GM19455 (cell line): ENCODE measurements around the gene CAPN3.
A peak's percentile ranks its signal among the peaks of the same experiment; 100 is the strongest.

Experiments used
- ATAC-seq: cut with Tn5 transposase; IDR thresholded peaks from one replicate; pipeline ENCODE4 v1.9.1; 2021; ENCODE audit not compliant: unreplicated experiment

Gene CAPN3

GRCh38 chr15:42449770-42450424, 90.6 kb downstream of the CAPN3 start:
- no peak for ATAC-seq

DNA sequence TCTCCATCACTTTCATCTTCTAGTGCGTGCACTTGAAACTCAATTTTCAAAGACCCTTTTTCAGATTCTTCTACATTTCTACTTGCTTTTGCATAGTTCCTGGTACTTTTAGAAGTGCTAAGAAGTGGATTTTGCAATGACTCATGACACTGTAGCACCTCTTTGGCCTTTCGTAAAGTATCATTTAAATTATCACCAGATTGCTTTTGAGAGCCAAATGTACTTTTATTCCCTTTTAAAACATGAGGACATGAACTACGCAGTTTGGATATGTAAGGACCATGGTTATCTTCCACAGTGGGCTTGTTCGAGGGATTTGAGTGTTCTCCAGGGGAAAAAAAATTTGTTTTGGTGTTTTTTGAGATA, 91.1 kb downstream of the CAPN3 start:
- ATAC-seq: no peak

DNA sequence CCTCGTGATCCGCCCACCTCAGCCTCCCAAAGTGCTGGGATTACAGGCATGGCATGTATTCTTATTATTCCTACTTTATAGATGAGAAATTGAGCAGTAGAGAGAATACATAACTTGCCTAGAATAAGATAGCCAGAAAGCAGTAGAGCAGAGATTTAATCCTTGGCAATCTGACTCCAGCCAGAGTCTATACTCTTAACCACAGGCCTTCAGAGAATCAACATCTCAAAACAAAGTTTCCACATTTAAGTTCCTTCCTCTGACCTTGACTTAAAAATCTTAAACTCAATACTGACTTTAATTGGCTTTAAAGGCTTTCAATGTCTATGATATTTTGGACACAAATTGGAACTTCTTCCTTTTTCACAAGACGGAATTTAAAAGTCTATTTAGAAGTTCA, 94.5 kb downstream of the CAPN3 start:
- no peak for ATAC-seq

GRCh38 chr15:42456531-42456930, 97.2 kb downstream of the CAPN3 start:
- ATAC-seq: no peak

DNA sequence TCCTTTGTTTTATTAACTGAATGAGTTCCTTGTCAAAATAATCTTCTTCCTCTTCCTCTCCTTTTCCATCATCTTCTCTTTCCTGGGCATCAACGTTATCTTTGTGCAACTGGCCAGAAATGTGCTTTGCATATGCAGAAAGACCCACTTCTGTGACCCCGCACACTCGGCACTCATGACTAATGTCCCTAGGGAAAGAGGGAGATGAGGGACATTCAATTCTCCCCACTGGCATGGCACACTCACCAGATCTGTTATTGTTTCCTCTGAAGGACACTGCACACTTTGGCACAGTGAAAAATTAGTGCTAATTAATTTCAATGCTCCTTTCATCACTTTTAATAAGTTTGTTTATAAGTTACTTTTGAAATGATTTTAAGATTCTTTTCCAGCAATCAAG, 97.7 kb downstream of the CAPN3 start:
- no peak for ATAC-seq

DNA sequence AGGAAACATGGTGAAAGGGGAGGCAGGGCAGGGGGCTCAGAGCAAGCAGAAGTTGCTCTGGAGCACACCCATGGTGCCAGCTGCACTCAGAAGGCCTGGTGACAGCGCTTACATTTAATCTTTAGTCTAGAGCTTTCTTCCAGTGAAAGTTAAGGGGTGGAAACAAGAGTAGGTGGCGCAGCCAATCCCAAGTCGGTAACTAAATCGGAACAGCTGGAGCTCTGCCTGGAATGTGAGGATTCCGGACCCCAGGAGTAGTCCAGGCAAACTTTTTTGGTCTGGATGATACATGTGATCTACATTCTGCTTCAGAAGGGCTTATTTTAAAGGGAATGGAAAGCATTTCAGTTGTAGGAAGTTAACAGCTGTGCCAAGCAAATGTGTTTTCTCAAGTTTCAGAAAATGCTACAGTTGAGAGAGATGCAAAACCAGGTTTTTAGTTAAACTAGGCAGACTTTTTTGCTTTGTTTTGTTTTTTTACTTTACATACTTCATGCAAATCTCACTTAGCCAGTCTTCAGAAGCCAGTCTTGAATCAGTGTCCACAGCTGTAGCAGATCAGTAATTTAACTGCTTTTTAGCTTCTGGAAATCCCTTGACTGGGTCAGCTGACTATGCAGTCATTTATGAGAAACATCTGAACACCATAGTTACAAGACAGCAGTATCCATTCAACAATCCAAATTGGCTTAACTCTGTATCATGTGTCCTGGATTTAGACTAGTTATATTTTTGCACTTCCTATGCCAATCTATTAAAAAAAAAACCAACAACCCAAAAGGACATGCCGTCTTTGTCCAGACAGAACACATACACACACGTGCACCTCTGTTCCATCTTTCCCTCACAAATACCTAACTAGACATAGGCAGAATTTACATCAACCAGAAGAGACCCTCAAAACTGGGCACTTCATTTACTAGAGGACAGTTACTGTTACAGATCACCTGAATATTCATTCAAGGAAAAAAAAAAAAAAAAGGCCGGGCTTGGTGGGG, 98.4 kb downstream of the CAPN3 start:
- ATAC-seq: peak; percentile 70

GRCh38 chr15:42461261-42461660, 102.0 kb downstream of the CAPN3 start:
- ATAC-seq: no peak
